Inflammatory macrophage treated with lipopolysaccharide for 4 hours (primary cell): ENCODE measurements around the gene WFS1.

ENCODE experiments used
- DNase-seq: peaks from one replicate; pipeline ENCODE4 v3.0.0-alpha.2; 2020

Gene WFS1, protein sequence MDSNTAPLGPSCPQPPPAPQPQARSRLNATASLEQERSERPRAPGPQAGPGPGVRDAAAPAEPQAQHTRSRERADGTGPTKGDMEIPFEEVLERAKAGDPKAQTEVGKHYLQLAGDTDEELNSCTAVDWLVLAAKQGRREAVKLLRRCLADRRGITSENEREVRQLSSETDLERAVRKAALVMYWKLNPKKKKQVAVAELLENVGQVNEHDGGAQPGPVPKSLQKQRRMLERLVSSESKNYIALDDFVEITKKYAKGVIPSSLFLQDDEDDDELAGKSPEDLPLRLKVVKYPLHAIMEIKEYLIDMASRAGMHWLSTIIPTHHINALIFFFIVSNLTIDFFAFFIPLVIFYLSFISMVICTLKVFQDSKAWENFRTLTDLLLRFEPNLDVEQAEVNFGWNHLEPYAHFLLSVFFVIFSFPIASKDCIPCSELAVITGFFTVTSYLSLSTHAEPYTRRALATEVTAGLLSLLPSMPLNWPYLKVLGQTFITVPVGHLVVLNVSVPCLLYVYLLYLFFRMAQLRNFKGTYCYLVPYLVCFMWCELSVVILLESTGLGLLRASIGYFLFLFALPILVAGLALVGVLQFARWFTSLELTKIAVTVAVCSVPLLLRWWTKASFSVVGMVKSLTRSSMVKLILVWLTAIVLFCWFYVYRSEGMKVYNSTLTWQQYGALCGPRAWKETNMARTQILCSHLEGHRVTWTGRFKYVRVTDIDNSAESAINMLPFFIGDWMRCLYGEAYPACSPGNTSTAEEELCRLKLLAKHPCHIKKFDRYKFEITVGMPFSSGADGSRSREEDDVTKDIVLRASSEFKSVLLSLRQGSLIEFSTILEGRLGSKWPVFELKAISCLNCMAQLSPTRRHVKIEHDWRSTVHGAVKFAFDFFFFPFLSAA

DNA sequence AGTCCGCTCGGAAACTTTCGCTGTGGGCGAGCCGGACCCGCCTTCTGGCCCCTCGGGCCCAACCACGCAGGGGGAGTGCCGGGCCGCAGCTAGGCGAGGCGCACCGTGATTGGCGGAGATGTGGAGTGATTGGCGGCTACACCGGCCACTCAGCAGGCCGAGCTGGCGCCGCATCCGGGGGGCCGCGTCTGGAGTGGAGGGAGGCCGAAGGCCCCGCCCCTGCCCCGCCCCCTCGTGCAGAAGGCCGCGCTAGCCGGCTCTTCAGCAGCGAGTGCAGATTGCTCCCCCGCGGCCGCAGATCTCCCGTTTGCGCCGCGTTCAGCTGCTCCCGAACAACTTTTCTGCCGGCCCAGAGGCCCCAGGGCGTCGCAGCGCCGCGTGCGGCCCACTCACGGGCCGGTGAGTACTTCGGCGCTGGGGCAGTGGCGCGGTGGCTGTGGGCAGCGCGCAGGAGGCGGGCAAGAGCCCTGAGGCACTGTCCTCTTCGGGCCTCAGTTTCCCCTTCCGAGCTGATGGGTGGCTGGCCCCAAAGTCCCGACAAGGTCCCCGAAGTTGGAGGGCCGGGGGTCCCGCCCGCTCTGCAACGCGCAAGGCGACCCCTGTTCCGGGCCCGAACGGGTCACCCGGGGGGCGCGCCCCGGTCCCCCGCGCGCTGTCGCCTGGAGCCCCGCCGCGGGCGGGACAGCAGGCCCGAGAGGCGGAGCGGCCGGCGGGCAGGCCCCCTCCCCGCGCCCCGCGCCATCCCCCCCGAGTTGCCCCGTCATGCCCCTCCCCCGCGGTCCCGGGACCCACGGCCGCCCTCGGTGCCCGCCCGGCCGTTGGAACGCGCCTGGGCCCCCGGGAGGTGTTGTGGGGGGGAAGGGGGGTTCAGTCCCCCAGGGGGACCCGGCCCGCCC is at the start of gene WFS1:
Gene WFS1 (plus strand): TSS at position 235 of the 896 bp plus-strand sequence. CDS start 7,606 bp downstream, outside the sequence.
- DNase-seq = peak; percentile 93

DNA sequence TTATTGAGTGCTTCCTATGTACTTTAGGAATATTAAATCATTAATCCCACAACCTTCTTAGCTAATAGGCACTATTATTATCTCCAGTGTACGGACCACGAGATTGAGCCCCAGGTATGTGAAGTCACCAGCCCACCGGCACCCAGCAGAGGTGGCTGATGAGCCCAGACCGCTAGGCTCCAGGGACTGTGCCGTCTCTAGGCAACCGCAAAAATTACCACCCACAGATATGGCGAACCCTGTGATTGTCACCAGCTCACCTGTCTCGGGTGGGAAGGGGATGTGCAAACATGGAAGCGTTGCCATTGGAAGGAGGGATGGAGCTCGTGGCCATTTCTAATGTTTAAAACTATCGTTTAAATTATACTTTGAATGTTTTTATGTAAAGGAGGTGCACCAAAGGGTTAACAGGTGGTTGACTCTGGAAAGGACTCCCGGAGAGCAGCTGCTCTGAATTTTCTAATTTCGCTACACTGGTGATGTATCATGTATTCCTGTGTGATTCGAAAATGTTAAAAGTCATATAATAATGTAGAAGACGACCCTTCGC is 48.3 kb upstream of the WFS1 start:
- no peak for DNase-seq

DNA sequence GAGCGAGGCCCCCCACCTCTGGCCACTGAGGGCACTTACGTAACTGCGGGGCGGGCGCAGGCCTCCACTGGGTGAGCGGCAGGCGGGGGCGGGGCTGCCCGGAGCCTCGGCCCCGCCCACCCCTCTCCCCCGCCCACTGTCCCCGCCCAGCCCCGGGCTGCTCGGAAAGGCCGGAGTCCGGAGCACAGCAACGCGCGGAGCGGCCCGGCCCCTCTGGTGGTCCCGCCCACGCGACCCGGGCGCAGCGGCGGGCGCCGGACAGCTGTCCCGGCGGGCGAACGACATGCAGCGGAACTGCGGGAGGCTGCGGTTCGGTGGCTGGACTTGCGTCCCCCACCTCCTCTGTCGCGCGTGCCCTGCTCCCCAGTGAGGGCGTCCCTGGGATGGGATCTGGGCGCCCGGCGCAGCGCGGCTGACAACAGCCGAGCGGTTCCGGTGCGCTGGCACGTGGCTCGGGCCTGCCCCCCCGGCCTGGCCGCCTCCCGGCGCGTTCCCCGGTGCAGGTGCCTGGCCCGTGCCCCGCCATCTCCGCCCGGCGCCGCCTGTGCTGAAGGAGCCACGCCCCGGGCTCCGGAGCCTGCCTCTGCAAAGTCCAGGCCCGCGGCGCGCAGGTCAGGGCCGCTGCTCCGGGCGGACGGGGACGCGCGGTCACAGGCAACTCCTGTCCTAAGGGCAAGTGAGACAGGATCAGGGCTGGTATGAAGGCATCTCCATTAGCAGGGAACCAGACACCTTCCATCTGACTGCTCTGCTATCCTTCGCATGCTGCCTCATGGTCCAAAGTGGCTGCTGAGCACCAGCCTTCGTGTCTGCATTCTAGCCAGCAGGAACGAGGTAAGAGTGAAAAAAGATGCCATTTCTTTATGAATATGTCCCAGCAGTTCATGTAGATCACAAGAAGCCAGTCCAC is 47.5 kb upstream of the WFS1 start:
- no peak for DNase-seq

DNA sequence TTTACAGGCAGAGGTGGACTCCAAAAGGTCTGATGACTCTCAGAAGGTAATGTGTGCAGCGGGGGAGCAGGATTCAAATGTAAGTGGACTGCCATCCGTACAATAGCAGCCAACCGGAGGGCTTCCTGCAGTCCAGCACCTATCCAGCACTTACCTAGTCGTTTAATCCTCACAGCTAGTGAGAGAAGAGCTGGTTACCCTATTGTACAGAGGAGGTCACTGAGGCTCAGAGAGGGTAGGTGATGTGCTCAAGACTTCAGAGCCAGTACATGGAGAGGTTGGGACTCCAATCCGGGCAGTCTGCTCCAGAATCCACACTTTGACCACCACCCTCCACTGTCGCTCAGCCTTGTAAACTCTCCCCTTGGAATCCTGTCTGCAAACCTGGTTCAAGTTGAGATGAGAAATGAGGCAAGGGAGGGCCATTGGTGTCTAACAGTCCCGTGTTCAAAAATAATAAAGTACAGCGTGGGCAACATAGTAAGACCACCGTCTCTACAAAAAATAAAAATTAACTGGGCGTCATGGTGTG is 46.8 kb upstream of the WFS1 start:
- DNase-seq = no peak

DNA sequence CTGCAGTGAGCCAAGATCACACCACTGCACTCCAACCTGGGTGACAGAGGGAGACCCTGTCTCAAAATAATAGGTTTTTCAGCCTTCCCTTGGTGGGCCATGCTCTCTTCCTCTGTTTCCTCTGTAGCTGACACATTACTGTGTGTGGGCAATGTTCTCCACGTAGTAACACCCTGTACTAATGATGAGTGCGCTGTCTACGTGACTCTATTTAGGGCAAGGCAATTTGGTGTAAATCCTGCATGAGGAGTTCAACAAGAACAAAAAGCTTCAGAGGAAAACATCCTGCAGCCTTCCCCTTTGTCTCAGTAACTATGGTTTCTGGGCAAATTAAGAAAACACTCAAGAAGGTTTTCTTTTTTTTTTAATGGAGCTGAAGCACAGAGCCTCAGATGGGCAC is 44.9 kb upstream of the WFS1 start:
- no peak for DNase-seq

DNA sequence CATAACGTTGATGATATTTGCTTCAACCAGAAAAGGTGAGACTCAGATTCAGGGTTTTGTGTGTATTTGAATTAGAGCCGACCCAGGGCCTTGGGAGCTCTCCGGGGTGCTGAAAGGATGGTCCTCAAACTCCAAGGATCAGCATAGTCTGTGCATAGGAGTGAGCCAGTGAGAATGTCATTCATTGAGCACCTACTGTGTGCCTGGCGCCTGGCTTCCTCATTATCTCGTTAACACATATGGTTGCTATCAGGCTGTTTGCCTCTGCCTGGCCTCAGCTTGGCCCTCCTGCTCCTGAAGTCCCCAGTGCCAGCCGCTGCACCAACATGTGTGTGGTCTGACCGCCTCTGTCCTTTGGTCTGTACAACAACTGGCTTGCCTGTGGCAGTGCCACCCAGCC is 44.2 kb upstream of the WFS1 start:
- DNase-seq = no peak

DNA sequence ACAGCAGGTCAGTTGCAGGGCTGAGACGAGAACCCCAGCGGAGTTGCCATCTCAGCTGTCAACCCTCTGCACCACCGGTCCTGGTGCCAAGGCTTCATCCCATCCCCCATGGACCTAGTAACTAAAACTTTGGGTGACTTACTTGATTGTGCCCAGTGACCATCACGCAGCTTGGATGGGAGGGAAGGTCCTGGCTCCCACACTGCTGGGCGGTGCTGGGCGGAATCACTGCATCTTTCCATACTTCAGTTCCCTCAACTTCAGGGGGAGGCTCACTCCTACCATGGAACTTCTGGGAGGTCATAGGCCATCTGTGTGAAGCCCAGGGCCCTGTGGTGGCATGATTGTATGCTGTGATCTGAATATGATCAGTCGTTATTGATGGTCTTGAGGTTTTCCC is 43.1 kb upstream of the WFS1 start:
- no peak for DNase-seq

DNA sequence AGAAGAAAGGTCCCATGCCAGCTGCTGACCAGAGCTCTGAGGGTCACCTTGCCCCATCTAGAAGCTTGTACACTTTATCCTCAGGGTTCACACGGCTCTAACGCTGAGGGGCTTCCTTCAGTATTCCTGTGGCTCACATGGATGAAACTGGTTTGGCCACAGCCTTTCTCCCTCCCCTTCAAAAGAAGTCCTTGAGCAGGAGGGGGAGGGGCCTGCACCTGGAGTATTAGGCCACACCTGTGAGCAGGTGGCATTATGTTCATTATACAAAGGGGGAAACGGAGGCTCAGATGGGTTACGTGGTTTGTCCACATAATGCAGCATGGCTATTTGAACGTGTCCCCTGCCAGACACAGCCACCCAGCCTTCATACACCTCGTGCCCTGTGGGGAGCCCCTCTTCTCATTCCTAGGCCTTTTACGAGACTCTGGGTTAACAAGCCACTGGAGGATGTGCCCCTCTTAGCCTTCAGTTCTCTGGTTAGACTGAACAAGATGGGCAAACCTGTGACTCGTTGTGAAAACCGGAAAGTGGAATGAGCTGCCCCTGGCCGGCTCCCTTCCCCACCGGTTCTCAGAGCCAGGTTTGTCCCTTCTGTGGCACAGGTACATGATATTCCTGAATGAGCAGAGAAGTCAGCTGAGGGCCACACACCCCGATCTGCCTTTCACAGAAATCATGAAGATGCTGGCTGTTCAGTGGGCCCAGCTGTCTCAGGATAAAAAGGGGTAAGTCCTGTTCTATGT is 42.1 kb upstream of the WFS1 start:
- no peak for DNase-seq

DNA sequence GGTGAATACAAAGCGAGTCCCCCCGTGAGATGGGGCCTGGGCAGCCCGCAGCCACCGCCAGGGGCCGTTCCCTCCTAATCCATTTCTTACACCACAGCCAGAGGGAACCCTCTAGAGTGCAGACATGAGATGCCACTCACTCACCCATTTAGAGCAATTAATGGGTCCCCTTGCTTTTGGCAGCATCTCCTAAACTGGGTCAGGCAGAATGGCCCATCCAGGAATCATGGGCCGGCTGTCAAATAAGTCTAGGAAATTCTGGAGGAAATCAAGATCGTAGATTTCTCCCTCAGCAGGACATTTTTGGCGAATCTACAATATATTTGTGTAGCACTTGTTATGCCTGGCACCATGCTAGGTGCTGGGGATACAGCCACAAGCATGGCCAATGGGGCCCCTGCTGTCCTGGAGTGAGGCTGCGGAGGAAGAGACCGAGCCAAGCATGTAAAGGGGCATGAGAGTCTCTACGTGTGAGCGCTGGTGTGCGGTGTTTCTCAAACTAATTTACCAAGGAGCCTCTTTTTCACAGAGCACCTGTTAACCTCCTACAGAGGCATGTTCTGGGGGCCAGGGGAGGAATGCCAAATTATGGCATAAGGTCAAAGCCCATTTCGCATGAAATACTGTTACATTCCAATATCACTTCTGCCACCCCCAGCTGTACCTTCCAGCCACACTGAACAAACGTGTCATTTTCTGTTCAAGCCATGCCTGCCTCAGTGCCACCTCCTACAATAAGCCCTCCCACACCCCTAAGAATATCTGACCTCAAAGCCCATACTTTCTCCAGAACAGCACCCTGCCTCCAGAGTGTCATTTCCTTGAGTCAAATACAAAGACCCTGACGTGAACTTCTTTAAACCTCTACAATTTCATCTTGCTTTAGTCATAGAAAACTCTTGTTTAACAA is 41.2 kb upstream of the WFS1 start:
- no peak for DNase-seq

DNA sequence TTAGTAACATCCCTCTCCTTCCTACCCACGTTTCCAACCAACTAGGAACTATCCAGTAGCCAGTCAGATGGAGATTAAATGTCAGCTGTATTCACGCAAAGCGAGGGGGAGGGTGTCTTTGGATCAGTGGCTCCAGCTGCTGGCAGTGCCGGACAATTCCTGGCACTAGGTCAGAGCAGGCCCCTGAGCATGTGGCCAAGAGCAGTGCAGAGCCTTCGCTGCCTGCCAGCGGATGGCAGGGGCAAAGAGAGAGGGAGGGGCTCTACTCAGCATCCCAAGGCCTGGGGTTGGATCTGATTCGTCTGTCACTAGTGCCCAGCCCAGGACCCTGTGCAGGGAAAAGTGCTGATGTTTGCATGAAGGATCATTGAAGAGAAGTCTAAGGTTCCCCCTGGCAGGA is 40.6 kb upstream of the WFS1 start:
- DNase-seq = no peak

DNA sequence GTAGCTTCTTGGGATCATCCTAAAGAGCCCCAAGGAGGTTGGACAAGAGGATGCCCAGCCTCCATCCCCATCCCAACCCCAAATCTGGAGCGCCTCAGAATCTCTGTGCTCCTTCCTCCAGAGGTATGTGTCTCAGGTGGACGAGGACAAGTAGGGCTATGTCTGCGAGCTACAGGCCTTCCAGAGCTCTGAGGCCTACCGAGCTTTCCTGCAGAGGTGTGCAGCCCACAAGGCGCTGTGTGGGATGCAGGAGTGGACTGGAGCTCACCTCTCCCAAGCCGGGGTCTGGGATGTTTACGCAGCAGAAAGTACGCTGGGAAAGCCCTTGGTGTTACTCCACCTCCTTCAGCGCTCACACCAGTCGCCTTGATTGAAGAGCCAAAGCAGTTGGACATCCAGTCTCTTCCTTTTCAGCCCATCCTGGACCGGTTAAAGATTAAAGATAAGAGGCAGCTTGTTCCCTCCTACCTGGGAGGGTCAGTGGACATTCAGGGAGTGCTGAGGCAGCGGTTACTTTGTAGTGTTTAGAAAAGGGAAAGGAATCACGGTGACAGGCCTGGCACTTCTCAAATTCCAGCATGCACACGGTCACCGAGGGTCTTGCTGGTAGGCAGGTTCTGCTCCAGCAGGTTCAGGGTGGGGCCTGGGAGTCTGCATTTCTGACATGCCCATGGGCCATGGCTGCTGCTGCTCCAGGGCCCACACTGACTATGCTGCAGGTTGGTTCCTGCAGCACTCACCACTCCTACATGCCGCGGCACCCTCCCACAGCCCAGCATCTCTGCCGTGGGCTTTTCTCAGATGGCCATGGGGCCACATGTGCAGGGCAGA is 39.8 kb upstream of the WFS1 start:
- no peak for DNase-seq

DNA sequence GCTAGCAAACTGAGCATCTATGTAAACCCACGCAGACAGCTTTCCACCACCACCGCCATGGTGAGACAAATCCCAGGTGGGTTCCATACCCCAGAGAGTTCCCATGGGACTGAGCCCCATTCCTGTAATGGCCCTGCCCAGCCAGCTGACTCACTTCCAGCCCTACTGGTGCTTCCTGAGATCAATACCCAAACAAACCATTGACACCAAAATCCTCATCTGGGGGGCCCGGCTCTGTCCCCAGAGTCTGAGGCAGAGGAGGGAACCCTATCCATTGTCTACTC is 39.2 kb upstream of the WFS1 start:
- DNase-seq = no peak

DNA sequence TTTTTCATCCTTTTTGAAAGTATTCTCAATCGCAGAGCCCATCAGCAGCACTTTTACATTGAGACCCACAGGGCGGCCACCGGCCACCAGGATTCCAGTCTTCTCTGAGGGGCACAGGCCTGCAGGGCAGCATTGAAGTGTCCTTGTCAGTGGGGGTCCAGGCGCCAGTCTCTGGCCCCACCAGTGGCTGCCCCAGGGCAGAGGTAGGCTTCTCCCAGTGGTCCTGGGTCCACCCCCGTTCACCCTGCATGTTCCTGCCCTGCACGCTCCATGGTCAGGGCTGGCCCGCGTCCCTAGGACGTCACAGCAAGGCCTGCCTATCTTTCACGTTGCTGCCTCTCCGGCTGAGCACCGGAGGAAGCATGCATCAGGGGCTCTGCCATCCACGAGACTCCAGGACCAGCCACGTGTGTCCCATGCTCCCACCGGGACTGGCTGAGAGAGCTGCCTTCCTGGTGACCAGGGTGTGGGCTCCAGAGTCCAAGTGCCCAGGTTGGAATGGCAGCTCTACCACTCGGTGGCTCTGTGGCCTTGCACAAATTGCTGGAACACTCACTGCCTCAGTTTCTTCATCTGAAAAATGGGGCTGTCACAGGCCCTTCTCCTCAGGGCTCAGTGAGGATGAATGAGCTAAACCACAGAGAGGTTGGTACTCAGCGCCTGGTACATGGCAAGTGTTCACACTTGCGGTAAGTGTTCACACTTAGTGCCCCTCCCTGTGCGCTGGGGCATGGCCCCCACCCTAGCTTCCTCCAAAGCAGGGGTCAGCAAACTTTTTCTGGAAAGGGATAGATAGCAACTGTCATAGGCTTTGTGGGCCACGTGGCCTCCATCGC is 38.6 kb upstream of the WFS1 start:
- DNase-seq = no peak

DNA sequence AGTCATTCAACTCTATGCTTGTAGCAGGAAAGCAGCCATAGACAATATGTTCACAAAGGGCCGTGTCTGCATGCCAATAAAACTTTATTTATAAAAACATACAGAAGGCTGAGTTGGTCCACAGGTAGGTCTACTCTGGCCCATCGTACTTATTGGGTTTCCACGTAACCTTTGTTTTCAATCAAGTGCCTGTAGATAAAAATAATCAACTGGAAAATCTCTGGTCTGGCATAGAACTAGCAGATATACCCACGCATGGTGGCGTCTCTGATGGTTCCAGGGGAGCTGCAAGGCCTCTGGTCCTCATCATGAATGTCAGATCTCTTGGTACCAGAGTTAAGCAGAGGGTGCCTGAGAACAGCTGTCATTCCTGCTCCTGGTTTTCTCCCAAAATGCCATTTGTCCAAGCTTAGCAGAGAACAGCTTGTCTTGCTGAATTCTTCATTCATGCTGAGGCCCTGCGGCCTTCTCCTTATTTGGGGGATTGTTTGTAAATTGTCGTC is 37.9 kb upstream of the WFS1 start:
- no peak for DNase-seq

DNA sequence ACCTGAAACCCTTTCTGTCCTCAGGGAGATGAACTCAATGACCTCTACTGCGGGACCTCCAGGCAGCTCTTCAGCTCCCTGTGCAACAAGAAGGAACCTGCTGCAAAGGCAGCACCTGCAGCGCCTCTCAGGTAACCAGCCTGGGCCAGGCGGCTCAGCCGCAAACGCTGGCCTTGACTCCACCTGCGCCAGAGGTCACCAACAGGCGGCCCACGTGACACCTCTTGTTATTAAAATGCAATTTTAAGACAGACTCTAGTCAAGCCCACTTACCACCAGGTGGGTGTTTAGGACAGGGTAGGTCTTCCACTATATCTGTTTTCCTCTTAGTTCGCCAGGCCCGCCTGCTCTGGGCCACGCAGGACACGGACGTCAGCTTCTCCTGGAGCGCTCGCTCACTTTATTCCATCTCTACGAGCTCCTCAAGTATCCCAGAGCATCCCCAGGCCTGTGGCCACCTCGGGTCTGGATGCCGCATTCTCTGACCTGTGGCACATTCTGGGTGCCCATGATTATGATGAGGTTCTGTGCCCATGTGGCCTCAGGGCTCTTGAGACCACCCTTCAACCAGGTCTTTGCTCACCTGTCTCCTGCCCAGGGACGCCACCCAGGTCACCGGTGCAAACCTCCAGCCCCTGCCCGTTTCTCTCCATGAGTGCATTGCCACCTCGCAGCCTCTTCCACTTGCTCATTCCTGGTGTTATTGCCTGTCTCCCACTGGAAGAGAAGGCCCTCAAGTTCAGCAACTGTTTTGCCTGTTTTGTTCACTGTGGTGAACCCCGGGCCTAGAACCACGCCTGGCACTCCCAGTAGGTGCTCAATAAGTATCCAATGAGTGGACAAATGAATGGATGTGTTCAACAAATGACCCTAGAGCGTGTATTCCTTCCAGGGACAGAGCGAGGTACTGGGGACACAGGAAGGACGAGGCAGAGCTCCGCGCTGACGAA is 36.5 kb upstream of the WFS1 start:
- no peak for DNase-seq

DNA sequence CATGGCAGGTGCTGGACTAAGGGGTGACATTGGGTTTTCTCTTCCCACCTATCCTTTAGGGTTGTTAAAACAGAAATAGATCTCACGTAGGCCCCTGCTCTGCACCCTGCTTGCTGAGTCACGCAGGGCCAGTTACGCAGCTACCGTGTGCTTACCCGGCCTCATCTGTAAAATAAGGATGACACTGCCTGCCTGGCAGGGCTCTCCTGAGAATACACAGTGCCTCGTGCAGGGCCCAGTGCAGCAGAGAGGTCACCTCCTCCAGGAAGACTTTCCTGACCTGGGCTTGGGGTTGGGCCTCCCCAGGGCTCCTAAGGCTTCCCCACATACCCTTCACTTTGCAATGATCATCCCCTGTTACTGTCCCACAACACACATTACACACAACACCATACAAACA is 35.7 kb upstream of the WFS1 start:
- no peak for DNase-seq
